HG03280 (cell line): Measurements from ENCODE around the gene HSF2.
A peak's percentile ranks its signal among the peaks of the same experiment; 100 is the strongest.
"Not testable (repeated sequence)": the region's sequence is repeated elsewhere in the genome, so short reads cannot be mapped to it uniquely, and the experiment has no call there.

Experiments used
- ATAC-seq: cut with Tn5 transposase; IDR thresholded peaks from one replicate; pipeline ENCODE4 v1.9.1; 2021; ENCODE audit warnings: mild to moderate bottlenecking, moderate library complexity; ENCODE audit not compliant: unreplicated experiment

The HSF2 gene

GRCh38 chr6:122452509-122452908, 53.1 kb downstream of the HSF2 start:
- ATAC-seq: no peak

- ATAC-seq: no peak
Observed at GRCh38 chr6:122454673-122455072, 55.2 kb downstream of the HSF2 start.

- ATAC-seq: not testable (repeated sequence)
Observed at GRCh38 chr6:122455116-122455515, 55.7 kb downstream of the HSF2 start.

GRCh38 chr6:122458087-122458486, 58.6 kb downstream of the HSF2 start:
- no peak for ATAC-seq

GRCh38 chr6:122459240-122459639, 59.8 kb downstream of the HSF2 start:
- ATAC-seq: no peak

GRCh38 chr6:122459865-122460416, 60.5 kb downstream of the HSF2 start:
- ATAC-seq: not testable (repeated sequence)

- ATAC-seq: no peak
Observed at GRCh38 chr6:122461885-122462284, 62.4 kb downstream of the HSF2 start.

GRCh38 chr6:122471107-122472021, 71.9 kb downstream of the HSF2 start, which contains the start of gene SERINC1:
TSS of gene SERINC1 (minus strand) at chr6:122471807. CDS start at chr6:122471737, 70 bp downstream.
- ATAC-seq: peak; percentile 100

GRCh38 chr6:122472022-122472340, 72.5 kb downstream of the HSF2 start:
- peak; percentile 49 for ATAC-seq

- no peak for ATAC-seq
Observed at GRCh38 chr6:122476131-122476530, 76.7 kb downstream of the HSF2 start.

GRCh38 chr6:122482750-122483080, 83.3 kb downstream of the HSF2 start:
- ATAC-seq: no peak
